ENCODE measurements around the gene DNAL1. TPM values are rescaled to one million over a fixed set of nuclear protein-coding genes. Genes with fewer than 3 reads are reported as not detected.
A peak's percentile ranks its signal among the peaks of the same experiment; 100 is the strongest.

Gene DNAL1
- 17.1 TPM for total RNA-seq
- long read RNA-seq, full-length matches to known transcripts, result 2 of 4 reads
- long read RNA-seq, partial matches to known transcripts, result 0 of 4 reads
- long read RNA-seq, other reads (novel, unspliced or antisense), result 2 of 4 reads

GRCh38 chr14:73644531-73645247, at the start of gene DNAL1:
TSS of gene DNAL1 (plus strand) at chr14:73644986. CDS start at chr14:73645040, 54 bp downstream.
- intact Hi-C loops (cut with DNase I), result loop anchor here (5.0 to 10.0 kb wide), 2 partner anchors 68 to 180 kb away; partner anchors contain the start of gene PNMA1
- peak; percentile 97 for DNase-seq (ENCODE audit: low spot score)

GRCh38 chr14:73599499-73599898, 45.3 kb upstream of the DNAL1 start:
- DNase-seq (ENCODE audit: low spot score), result no peak
- intact Hi-C loops (cut with DNase I), result no loop called here

DNA sequence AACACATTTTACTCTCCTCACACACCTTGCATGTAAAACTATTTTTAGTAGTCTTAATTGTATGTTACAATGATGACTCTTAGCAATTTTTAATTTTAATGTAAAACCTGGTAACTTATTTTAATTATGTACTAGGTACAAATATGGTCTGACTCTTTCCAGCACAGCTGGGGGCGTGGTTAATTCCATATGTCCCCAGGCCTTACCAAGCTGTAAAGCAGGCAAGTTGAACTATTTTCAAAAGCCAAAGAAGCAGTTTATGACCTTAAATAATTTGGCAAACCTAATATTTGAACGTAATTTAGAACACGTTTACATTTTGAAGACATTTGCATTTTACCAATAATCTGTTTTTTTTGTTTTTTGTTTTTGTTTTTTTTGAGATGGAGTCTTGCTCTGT, 41.8 kb upstream of the DNAL1 start:
- no peak for DNase-seq (ENCODE audit: low spot score)
- intact Hi-C loops (cut with DNase I), result no loop called here

GRCh38 chr14:73606271-73606670, 38.5 kb upstream of the DNAL1 start:
- intact Hi-C loops (cut with DNase I), result no loop called here

GRCh38 chr14:73607241-73607640, 37.5 kb upstream of the DNAL1 start:
- no peak for DNase-seq (ENCODE audit: low spot score)
- intact Hi-C loops (cut with DNase I), result no loop called here

More at GRCh38 chr14:73606271-73606670, 38.5 kb upstream of the DNAL1 start:
- DNase-seq (ENCODE audit: low spot score), result no peak

GRCh38 chr14:73610687-73611086, 34.1 kb upstream of the DNAL1 start:
- intact Hi-C loops (cut with DNase I), result no loop called here
- no peak for DNase-seq (ENCODE audit: low spot score)

- intact Hi-C loops (cut with DNase I), result no loop called here
- peak; percentile 82 for DNase-seq (ENCODE audit: low spot score)
Observed at GRCh38 chr14:73612339-73613045, 32.3 kb upstream of the DNAL1 start, which contains the start of gene ACOT6. TSS of gene ACOT6 (plus strand) at chr14:73612517. CDS start at chr14:73612572, 55 bp downstream.

DNA sequence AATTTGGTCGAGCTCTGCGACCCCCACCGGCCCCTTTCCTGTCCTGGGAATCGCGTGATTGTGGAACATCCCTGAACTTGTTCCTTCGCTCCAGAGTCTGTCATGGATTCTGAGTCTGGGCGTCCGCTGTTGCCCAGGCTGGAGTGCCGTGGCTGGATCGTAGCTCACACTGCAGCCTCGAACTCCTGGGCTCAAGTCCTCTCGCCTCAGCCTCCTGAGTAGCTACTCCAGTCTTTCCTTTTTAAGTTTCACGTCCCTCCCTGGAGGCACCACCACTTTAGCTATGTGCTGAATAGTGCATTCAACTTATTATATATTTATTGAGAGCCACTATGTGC, 31.8 kb upstream of the DNAL1 start:
- intact Hi-C loops (cut with DNase I), result no loop called here
- DNase-seq (ENCODE audit: low spot score), result no peak

DNA sequence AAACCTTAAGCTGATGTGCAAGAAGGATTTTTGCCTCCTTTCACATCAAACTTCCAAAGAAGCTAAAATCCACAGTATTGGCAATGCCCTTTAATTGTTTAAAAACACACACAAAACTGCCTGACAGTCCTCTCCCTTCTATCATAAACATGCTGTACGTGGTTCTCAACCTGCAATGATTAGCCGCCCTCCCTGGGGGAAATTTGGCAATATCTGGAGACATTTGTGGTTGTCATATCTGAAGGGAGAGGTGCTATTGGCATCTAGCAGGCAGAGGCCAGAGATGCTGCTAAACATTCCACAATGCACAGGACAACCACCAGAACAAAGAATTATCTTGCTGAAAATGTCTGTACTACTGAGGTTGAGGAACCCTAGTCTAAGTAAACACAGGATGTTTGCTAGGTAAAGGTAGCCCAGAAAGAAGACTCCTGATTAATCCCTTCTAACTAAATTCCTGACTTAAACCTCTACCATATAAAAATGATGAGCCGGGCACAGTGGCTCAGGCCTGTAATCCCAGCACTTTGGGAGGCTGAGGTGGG, 31.3 kb upstream of the DNAL1 start:
- DNase-seq (ENCODE audit: low spot score), result no peak
- intact Hi-C loops (cut with DNase I), result no loop called here

- DNase-seq (ENCODE audit: low spot score), result no peak
- intact Hi-C loops (cut with DNase I), result no loop called here
Observed at GRCh38 chr14:73616831-73617230, 28.0 kb upstream of the DNAL1 start.

DNA sequence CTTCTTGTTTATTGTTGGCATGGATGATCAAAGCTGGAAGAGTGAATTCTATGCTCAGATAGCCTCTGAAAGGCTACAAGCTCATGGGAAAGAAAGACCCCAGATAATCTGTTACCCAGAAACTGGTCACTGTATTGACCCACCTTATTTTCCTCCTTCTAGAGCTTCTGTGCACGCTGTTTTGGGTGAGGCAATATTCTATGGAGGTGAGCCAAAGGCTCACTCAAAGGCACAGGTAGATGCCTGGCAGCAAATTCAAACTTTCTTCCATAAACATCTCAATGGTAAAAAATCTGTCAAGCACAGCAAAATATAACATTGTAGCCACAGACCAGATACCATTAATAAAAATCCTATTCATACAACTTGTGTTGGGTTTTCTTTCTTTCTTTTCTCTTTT, 25.3 kb upstream of the DNAL1 start:
- no peak for DNase-seq (ENCODE audit: low spot score)
- intact Hi-C loops (cut with DNase I), result no loop called here

GRCh38 chr14:73620268-73620667, 24.5 kb upstream of the DNAL1 start:
- intact Hi-C loops (cut with DNase I), result no loop called here
- no peak for DNase-seq (ENCODE audit: low spot score)

DNA sequence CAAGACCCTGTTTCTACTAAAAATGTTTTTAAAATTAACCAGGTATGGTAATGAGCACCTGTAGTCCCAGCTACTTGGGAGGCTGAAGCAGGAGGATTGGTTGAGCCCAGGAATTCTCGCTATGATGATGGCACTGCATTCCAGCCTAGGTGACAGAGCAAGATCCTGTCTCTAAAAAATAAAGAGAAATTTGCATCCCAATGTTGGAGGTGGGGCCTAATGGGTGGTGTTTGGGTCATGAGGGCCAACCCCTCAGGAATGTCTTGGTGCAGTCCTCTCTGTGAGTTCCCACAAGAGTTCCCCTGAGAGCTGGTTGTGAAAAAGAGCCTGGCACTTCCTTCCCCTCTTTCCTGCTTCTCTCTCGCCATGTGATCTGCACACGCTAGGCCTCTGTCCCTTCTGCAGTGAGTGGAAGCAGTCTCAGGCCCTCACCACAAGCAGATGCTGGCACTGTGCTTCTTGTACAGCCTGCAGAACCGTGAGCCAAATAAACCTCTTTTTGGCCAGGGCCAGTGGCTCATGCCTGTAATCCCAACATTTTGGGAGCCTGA, 21.2 kb upstream of the DNAL1 start:
- DNase-seq (ENCODE audit: low spot score), result no peak
- intact Hi-C loops (cut with DNase I), result no loop called here

DNA sequence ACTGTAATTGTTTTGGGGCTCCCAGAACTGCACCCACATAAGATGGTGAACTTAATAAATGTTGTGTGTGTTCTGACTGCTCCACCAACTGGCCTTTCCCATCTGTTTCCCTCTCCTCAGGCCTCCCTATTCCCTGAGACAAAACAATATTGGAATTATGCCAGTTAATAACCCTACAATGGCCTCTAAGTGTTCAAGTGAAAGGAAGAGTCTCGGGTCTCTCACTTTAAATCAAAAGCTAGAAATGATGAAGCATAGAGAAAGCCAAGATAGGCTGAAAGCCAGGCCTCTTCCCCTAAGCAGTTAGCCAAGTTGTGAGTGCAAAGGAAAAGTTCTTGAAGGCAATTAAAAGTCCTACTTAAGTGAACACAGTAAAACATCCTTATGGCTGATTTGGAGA, 19.1 kb upstream of the DNAL1 start:
- intact Hi-C loops (cut with DNase I), result no loop called here

GRCh38 chr14:73627151-73627558, 17.6 kb upstream of the DNAL1 start:
- no peak for DNase-seq (ENCODE audit: low spot score)
- intact Hi-C loops (cut with DNase I), result no loop called here

More for the DNA sequence above, 19.1 kb upstream of the DNAL1 start:
- DNase-seq (ENCODE audit: low spot score), result no peak

- no peak for DNase-seq (ENCODE audit: low spot score)
- intact Hi-C loops (cut with DNase I), result loop anchor here (1.0 kb wide), 1 partner anchor 118 kb away; no protein-coding TSS in a partner anchor
Observed at GRCh38 chr14:73630009-73630780, 14.6 kb upstream of the DNAL1 start.

GRCh38 chr14:73633116-73634010, 11.4 kb upstream of the DNAL1 start:
- intact Hi-C loops (cut with DNase I), result loop anchor here (1.0 kb wide), 1 partner anchor 122 kb away; no protein-coding TSS in a partner anchor
- DNase-seq (ENCODE audit: low spot score), result peak; percentile 79

Measured in cardiac septum (tissue), 1 donor.